ENCODE results near the gene PLA2G12A. TPM values are rescaled to one million over a fixed set of nuclear protein-coding genes. Genes with fewer than 3 reads are reported as not detected.

PLA2G12A gene
- total RNA-seq, 1 donor, result 24.6 TPM

GRCh38 chr4:109675181-109675580 lies 54.7 kb downstream of the PLA2G12A start:
- no peaks in the 10 kb centered on the region for H3K27me3 ChIP-seq (ENCODE audit: insufficient read depth, low read length)
- no peaks in the 10 kb centered on the region for H3K9me3 ChIP-seq (ENCODE audit: low read depth, low read length)
- no peaks in the 10 kb centered on the region for H3K4me1 ChIP-seq (ENCODE audit: insufficient read depth, low read length)
- H3K4me3 ChIP-seq (ENCODE audit: low read length), result no peak overlapping the region

GRCh38 chr4:109673303-109673702 lies 56.6 kb downstream of the PLA2G12A start:
- Histone ChIP-seq H3K9me3 (ENCODE audit: low read depth, low read length) (no peaks in the 10 kb centered on the region), H3K4me3 (ENCODE audit: low read length) (no peak overlapping the region), H3K27me3 (ENCODE audit: insufficient read depth, low read length) (no peaks in the 10 kb centered on the region), H3K4me1 (ENCODE audit: insufficient read depth, low read length) (no peaks in the 10 kb centered on the region)

DNA sequence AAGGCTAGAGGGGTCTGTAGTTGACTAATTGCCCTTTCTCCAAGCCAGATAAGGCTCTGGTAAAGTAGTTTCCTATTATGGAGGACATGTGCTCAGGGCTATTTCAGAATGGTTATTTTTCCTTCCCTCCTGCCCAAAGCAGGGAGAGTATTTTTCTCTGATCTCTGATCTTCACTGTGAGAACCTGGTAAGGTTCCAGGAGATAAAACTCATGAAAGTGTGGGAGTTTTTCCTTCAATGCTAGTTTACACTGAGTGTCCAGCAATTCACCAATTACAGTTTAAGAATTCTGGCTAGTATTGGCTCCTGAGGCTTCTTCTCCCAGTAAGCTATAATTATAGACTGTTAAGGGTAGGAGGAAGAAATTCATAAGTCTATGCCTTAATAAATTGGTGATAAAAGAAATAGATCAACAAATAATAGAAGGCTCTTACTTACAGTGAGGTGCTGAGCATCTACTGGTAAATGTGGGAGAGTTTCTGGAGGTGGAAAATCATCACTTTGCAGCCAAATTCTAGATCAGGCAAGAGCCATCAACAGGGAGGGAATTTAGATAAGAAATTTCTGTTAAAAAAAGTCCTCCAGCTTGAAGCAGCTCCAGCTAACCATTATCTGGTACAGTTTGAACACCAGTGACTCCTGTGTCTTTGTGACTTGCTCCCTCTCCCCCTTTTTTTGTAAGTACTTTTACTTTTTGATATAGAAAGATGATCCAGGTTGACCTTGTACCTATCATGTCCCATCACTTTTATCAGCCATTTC lies 57.5 kb downstream of the PLA2G12A start:
- H3K4me3 ChIP-seq (ENCODE audit: low read length), result no peak overlapping the region
- no peaks in the 10 kb centered on the region for H3K4me1 ChIP-seq (ENCODE audit: insufficient read depth, low read length)
- no peaks in the 10 kb centered on the region for H3K9me3 ChIP-seq (ENCODE audit: low read depth, low read length)
- no peaks in the 10 kb centered on the region for H3K27me3 ChIP-seq (ENCODE audit: insufficient read depth, low read length)

GRCh38 chr4:109671350-109671749 lies 58.5 kb downstream of the PLA2G12A start:
- Histone ChIP-seq H3K9me3 (ENCODE audit: low read depth, low read length) (no peaks in the 10 kb centered on the region), H3K4me3 (ENCODE audit: low read length) (no peak overlapping the region), H3K27me3 (ENCODE audit: insufficient read depth, low read length) (no peaks in the 10 kb centered on the region), H3K4me1 (ENCODE audit: insufficient read depth, low read length) (no peaks in the 10 kb centered on the region)

DNA sequence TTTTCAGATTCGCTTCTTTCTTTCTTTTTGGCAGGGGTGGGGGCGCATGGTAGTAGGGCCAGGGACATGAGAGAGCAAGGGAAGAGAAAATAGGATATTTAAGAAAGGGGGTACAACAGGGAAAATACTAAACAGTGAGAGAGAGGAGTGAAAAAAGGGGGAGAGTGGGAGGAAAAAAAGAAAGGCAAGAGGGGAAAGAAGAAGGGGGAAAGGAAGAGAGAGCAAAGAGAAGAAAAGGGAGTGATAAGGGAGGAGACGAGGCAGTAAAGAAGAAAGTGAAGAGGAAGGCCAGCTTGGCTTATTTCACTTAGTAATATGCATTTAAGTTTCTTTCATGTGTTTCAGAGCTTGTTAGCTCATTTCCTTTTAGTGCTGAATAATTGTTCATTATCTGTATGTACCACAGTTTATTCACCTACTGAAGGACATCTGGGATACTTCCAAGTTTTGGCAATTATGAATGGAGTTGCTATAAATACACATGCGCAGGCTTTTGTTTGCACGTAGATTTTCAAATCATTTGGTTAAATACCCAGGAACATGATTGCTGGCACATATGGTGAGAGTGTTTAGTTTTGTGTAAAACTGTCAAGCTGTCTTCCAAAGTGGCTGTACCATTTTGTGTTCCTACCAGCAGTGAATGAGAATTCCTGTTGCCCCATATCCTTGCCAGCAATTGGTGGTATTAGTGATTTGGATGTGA lies 63.9 kb downstream of the PLA2G12A start:
- no peak overlapping the region for H3K4me3 ChIP-seq (ENCODE audit: low read length)
- no peaks in the 10 kb centered on the region for H3K27me3 ChIP-seq (ENCODE audit: insufficient read depth, low read length)
- no peaks in the 10 kb centered on the region for H3K4me1 ChIP-seq (ENCODE audit: insufficient read depth, low read length)
- no peaks in the 10 kb centered on the region for H3K9me3 ChIP-seq (ENCODE audit: low read depth, low read length)

- Histone ChIP-seq H3K27me3 (ENCODE audit: insufficient read depth, low read length) (no peaks in the 10 kb centered on the region), H3K9me3 (ENCODE audit: low read depth, low read length) (no peaks in the 10 kb centered on the region), H3K4me1 (ENCODE audit: insufficient read depth, low read length) (no peaks in the 10 kb centered on the region)
Measured at GRCh38 chr4:109662771-109663170, 67.1 kb downstream of the PLA2G12A start.

DNA sequence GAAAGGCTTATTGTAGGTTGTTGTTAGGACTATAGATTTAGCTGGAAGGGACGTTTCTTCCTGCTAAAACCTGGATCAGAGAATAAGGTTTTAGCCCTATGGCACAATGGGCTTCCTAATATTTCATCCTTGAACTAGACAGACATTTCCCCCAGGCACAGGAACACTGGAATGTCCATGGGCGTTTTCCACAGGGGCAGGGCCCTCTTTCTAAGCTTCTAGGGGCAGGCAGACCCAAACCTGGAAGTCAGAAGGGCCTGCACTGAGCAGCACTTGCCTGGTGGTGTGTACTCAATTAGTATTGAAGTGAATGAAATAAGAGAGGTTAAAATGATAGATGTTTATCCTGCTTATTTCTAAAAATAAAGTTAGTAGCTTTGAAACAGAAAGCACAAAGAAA lies 67.8 kb downstream of the PLA2G12A start:
- Histone ChIP-seq H3K27me3 (ENCODE audit: insufficient read depth, low read length) (no peaks in the 10 kb centered on the region), H3K9me3 (ENCODE audit: low read depth, low read length) (no peaks in the 10 kb centered on the region), H3K4me3 (ENCODE audit: low read length) (no peak overlapping the region), H3K4me1 (ENCODE audit: insufficient read depth, low read length) (no peaks in the 10 kb centered on the region)

More at GRCh38 chr4:109662771-109663170, 67.1 kb downstream of the PLA2G12A start:
- H3K4me3 ChIP-seq (ENCODE audit: low read length), result no peak overlapping the region

Other genes starting within 250 kb of the PLA2G12A start
- gene MCUB, start 169.8 kb downstream of the PLA2G12A start, total RNA-seq, result 95.8 TPM
- gene CASP6, start 26.6 kb downstream of the PLA2G12A start, total RNA-seq, result 9.3 TPM
- gene CFI, start 71.9 kb upstream of the PLA2G12A start, total RNA-seq, result under 0.01 TPM
- 2.0 TPM for gene GAR1, start 85.7 kb upstream of the PLA2G12A start, total RNA-seq
- gene RRH, start 97.9 kb upstream of the PLA2G12A start, total RNA-seq, result not detected
- gene LRIT3, start 118.0 kb upstream of the PLA2G12A start, total RNA-seq, result under 0.01 TPM
- 7.5 TPM for gene EGF, start 182.8 kb upstream of the PLA2G12A start, total RNA-seq